OCI-LY7 (cell line): ENCODE data around the gene NCAM2.

Experiments used
- CTCF ChIP-seq: fragments of 200-600 bp; sonication (generic); conservative IDR thresholded peaks from 2 replicates; pipeline ENCODE4 v1.5.1; 2014; ENCODE audit warnings: mild to moderate bottlenecking, antibody characterized with exemption, low read length, moderate library complexity, mixed read lengths
- EZH2phosphoT487 ChIP-seq: fragments of 200-600 bp; sonication (generic); IDR thresholded peaks from 2 replicates; pipeline ENCODE4 v1.6.1; 2018; ENCODE audit warnings: low read depth, borderline replicate concordance, mild to moderate bottlenecking, mixed run types, antibody characterized with exemption, low read length, moderate library complexity, mixed read lengths

DNA sequence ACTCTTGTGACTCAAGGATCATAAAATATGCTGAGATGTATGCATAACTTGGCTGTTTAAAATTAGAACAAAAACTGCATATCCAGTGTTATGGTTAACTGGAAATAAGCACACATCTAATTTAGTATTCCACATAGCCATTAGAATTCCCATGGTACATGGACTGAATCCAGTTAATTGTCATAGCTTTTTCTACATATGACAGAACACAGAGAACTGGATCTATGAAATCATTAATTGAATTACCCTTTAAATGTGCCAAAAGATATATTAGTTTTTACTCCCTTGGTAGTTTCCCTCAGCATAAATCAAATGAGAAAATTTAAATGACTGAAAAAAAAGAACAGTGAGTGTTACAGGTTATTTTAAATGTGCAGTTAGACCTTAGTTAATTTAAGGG is 395.9 kb downstream of the NCAM2 start:
- no peak for TF ChIP-seq CTCF
- no peak for TF ChIP-seq EZH2phosphoT487
